ENCODE measurements around the gene OTOP2. TPM values are rescaled to one million over a fixed set of nuclear protein-coding genes. Genes with fewer than 3 reads are reported as not detected.

The OTOP2 gene
- total RNA-seq, 4 donors from 2014 or later: not detected

DNA sequence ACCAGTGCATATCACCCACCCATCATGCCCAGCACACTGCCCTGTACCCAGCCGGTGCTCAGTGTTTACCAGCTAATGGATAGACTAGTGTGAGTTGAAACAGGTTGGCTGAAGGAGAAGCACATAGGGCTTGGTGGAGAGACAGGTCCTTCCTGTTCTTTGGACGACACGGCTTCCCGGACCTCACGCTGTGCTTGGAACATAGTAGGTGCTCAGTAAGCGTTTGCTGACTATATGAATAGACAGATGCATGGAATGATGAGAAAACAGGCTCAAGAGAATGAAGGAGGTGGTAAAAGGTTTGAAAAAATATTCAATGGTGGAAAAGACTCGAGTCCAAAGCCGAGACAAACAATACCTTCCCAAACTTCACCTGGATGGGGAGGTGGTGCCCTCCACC is 23.9 kb upstream of the OTOP2 start:
- no peak for ATAC-seq
- no peak for TF ChIP-seq POLR2A (IDR thresholded peaks at IDR 0.05)
- no peak for TF ChIP-seq POLR2AphosphoS5 (IDR thresholded peaks at IDR 0.05)
- TF ChIP-seq, protein P1, sequence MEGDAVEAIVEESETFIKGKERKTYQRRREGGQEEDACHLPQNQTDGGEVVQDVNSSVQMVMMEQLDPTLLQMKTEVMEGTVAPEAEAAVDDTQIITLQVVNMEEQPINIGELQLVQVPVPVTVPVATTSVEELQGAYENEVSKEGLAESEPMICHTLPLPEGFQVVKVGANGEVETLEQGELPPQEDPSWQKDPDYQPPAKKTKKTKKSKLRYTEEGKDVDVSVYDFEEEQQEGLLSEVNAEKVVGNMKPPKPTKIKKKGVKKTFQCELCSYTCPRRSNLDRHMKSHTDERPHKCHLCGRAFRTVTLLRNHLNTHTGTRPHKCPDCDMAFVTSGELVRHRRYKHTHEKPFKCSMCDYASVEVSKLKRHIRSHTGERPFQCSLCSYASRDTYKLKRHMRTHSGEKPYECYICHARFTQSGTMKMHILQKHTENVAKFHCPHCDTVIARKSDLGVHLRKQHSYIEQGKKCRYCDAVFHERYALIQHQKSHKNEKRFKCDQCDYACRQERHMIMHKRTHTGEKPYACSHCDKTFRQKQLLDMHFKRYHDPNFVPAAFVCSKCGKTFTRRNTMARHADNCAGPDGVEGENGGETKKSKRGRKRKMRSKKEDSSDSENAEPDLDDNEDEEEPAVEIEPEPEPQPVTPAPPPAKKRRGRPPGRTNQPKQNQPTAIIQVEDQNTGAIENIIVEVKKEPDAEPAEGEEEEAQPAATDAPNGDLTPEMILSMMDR (IDR thresholded peaks at IDR 0.05): no peak
- no peak for TF ChIP-seq EP300 (IDR thresholded peaks at IDR 0.05)
- Histone ChIP-seq H3K4me1 (no peaks in the 10 kb centered on the region), H3K27ac (no peak overlapping the region), H3K36me3 (no peaks in the 10 kb centered on the region), H3K27me3 (peaks cover 63% of the 10 kb centered on the region), H3K9me3 (no peaks in the 10 kb centered on the region), H3K4me3 (no peak overlapping the region)
- WGBS, 2 donors (ENCODE audit: low coverage in 1 of 2): 77 to 94% methylated on average over 6 to 8 of the region's 8 CpGs

DNA sequence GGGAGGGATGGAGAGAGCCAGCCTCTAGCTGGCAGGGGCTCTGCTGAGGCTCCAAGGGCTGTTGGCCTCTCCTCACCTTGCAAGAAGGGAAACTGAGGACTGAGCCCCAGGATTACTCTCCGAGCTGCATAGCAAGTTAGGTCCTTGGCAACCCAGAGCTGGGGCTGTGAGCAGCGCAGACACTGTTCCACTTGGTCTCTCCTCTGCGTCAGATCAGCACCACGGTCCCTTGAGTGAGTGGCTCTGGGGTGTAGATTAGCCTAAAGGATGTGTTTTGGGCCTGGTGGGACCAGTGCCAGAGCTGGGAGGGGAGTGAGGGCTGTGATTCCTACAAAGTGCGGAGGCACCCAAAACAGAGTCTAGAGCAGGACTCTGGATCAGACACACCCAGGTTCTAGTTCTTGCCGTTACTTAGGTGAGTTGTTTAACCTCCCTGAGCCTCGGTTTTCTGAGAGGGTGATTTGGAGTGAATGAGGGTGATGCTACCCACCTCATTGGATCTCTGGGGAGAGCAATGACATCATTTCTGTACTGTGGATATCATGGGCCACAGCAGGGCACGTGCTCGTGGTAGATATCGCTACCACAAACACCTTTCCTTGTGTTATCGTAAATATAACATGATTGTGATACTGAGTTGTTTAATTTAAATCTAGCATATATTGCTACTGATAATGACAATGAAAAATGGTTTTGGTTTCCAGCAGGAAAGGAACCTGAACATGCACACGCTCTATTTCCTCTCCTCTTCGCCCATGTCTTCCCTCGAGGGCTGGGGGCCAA is 22.5 kb upstream of the OTOP2 start:
- H3K4me3 ChIP-seq: no peak overlapping the region
- H3K27ac ChIP-seq: no peak overlapping the region
- TF ChIP-seq EP300 (IDR thresholded peaks at IDR 0.05) (no peak), POLR2AphosphoS5 (IDR thresholded peaks at IDR 0.05) (no peak), POLR2A (IDR thresholded peaks at IDR 0.05) (no peak)
- TF ChIP-seq, protein P1 (IDR thresholded peaks at IDR 0.05): no peak
- no peaks in the 10 kb centered on the region for H3K36me3 ChIP-seq
- 51 to 59% methylated on average over 6 to 11 of the region's 14 CpGs for WGBS, 2 donors (ENCODE audit: low coverage in 1 of 2)
- no peaks in the 10 kb centered on the region for H3K4me1 ChIP-seq
- H3K9me3 ChIP-seq: no peaks in the 10 kb centered on the region
- peaks cover 61% of the 10 kb centered on the region for H3K27me3 ChIP-seq
- ATAC-seq: no peak

DNA sequence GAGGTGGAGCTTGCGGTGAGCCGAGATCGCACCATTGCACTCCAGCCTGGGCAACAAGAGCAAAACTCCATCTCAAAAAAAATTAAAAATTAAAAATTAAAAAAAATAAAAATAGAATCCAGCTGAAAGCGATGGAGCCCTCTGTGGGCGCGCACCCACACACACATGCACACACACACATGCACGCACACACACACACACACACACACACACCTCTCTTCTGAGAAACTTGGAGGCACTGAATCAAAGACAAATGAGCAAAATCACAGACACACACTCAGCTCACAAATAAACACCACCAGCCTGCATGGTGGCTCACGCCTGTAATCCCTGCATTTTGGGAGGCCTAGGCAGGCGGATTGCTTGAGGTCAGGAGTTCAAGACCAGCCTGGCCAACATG is 21.0 kb upstream of the OTOP2 start:
- no peak for TF ChIP-seq EP300 (IDR thresholded peaks at IDR 0.05)
- TF ChIP-seq, protein P1 (IDR thresholded peaks at IDR 0.05): no peak
- TF ChIP-seq POLR2A (IDR thresholded peaks at IDR 0.05): no peak
- TF ChIP-seq POLR2AphosphoS5 (IDR thresholded peaks at IDR 0.05): no peak
- no peak for ATAC-seq
- 81 to 91% methylated on average over 6 to 9 of the region's 9 CpGs for WGBS, 2 donors (ENCODE audit: low coverage in 1 of 2)
- H3K27ac ChIP-seq: no peak overlapping the region
- peaks cover 66% of the 10 kb centered on the region for H3K27me3 ChIP-seq
- H3K4me1 ChIP-seq: no peaks in the 10 kb centered on the region
- no peak overlapping the region for H3K4me3 ChIP-seq
- no peaks in the 10 kb centered on the region for H3K36me3 ChIP-seq
- H3K9me3 ChIP-seq: no peaks in the 10 kb centered on the region

GRCh38 chr17:74903671-74904070 is 20.4 kb upstream of the OTOP2 start:
- peaks cover 66% of the 10 kb centered on the region for H3K27me3 ChIP-seq
- TF ChIP-seq POLR2A (IDR thresholded peaks at IDR 0.05): no peak
- TF ChIP-seq POLR2AphosphoS5 (IDR thresholded peaks at IDR 0.05): no peak
- no peak for TF ChIP-seq EP300 (IDR thresholded peaks at IDR 0.05)
- TF ChIP-seq, protein P1 (IDR thresholded peaks at IDR 0.05): no peak
- 63 to 85% methylated on average over 5 to 6 of the region's 6 CpGs for WGBS, 2 donors (ENCODE audit: low coverage in 1 of 2)
- no peaks in the 10 kb centered on the region for H3K4me1 ChIP-seq
- H3K9me3 ChIP-seq: no peaks in the 10 kb centered on the region
- H3K27ac ChIP-seq: no peak overlapping the region
- no peaks in the 10 kb centered on the region for H3K36me3 ChIP-seq
- no peak overlapping the region for H3K4me3 ChIP-seq
- ATAC-seq: no peak
